Loucy (cell line): Measurements from ENCODE around the gene SDK2.
"Not testable (repeated sequence)": the region's sequence is repeated elsewhere in the genome, so short reads cannot be mapped to it uniquely, and the experiment has no call there.

ENCODE experiments used
- H2AFZ ChIP-seq: fragments of 200-600 bp; sonication (generic); 2 replicates; pipeline ENCODE4 v1.6.0; 2016; ENCODE audit warnings: antibody characterized with exemption, mild to moderate bottlenecking, low read length, moderate library complexity
- H3F3A ChIP-seq: fragments of 200-600 bp; 2 replicates; pipeline ENCODE4 v1.6.0; 2016; ENCODE audit warnings: antibody characterized with exemption, low read depth, mild to moderate bottlenecking
- H3K27me3 ChIP-seq: fragments of 200-600 bp; sonication (generic); 2 replicates; pipeline ENCODE4 v1.6.1; 2014; ENCODE audit warnings: low read length, mild to moderate bottlenecking; ENCODE audit not compliant: insufficient read depth, poor library complexity, severe bottlenecking
- H3K36me3 ChIP-seq: fragments of 200-600 bp; sonication (generic); 2 replicates; pipeline ENCODE4 v1.6.1; 2016; ENCODE audit warnings: low read length; ENCODE audit not compliant: insufficient read depth
- H3K4me1 ChIP-seq: fragments of 200-600 bp; sonication (generic); 2 replicates; pipeline ENCODE4 v1.5.1; 2014; ENCODE audit warnings: low read length, mild to moderate bottlenecking; ENCODE audit not compliant: insufficient read depth, poor library complexity, severe bottlenecking
- H3K4me2 ChIP-seq: fragments of 200-600 bp; sonication (generic); 2 replicates; pipeline ENCODE4 v1.6.0; 2014; ENCODE audit warnings: antibody characterized with exemption, low read length, low read depth, mild to moderate bottlenecking; ENCODE audit not compliant: poor library complexity, severe bottlenecking
- H3K4me3 ChIP-seq: fragments of 200-600 bp; sonication (generic); 2 replicates; pipeline ENCODE4 v1.5.1; 2014; ENCODE audit warnings: low read length, mild to moderate bottlenecking, mixed read lengths; ENCODE audit not compliant: poor library complexity, severe bottlenecking
- H3K79me2 ChIP-seq: fragments of 200-600 bp; sonication (generic); 2 replicates; pipeline ENCODE4 v1.6.1; 2014; ENCODE audit warnings: low read length; ENCODE audit not compliant: insufficient read depth
- H3K9ac ChIP-seq: fragments of 200-600 bp; sonication (generic); 2 replicates; pipeline ENCODE4 v1.6.0; 2014; ENCODE audit warnings: mild to moderate bottlenecking, low read depth, low read length, moderate library complexity; ENCODE audit not compliant: poor library complexity, severe bottlenecking
- H3K9me2 ChIP-seq: fragments of 200-600 bp; sonication (generic); replicated peaks from 2 replicates; pipeline ENCODE4 v1.6.1; 2016; ENCODE audit warnings: low read depth, low read length, mixed read lengths
- H3K9me3 ChIP-seq: fragments of 200-600 bp; sonication (generic); 2 replicates; pipeline ENCODE4 v1.6.1; 2014; ENCODE audit warnings: mild to moderate bottlenecking, antibody characterized with exemption, low read length, low read depth; ENCODE audit not compliant: insufficient read depth
- H4K20me1 ChIP-seq: fragments of 200-600 bp; sonication (generic); 2 replicates; pipeline ENCODE4 v1.6.0; 2014; ENCODE audit warnings: antibody characterized with exemption, low read length, mild to moderate bottlenecking; ENCODE audit not compliant: insufficient read depth, poor library complexity, severe bottlenecking
- EZH2phosphoT487 ChIP-seq: fragments of 200-600 bp; IDR thresholded peaks from 2 replicates; pipeline ENCODE4 v1.6.1; 2018; ENCODE audit warnings: antibody characterized with exemption, mild to moderate bottlenecking, moderate library complexity, borderline replicate concordance
- TF ChIP-seq, protein P1 (sequence below): fragments of 200-600 bp; sonication (generic); conservative IDR thresholded peaks from 2 replicates; pipeline ENCODE4 v1.5.1; 2014; ENCODE audit warnings: mild to moderate bottlenecking, antibody characterized with exemption, low read length

SDK2 gene

GRCh38 chr17:73313526-73314127, 330.6 kb downstream of the SDK2 start:
- no peak overlapping the region for H3K4me2 ChIP-seq
- no peak overlapping the region for H2AFZ ChIP-seq
- no peaks in the 10 kb centered on the region for H3K79me2 ChIP-seq
- TF ChIP-seq, protein P1, sequence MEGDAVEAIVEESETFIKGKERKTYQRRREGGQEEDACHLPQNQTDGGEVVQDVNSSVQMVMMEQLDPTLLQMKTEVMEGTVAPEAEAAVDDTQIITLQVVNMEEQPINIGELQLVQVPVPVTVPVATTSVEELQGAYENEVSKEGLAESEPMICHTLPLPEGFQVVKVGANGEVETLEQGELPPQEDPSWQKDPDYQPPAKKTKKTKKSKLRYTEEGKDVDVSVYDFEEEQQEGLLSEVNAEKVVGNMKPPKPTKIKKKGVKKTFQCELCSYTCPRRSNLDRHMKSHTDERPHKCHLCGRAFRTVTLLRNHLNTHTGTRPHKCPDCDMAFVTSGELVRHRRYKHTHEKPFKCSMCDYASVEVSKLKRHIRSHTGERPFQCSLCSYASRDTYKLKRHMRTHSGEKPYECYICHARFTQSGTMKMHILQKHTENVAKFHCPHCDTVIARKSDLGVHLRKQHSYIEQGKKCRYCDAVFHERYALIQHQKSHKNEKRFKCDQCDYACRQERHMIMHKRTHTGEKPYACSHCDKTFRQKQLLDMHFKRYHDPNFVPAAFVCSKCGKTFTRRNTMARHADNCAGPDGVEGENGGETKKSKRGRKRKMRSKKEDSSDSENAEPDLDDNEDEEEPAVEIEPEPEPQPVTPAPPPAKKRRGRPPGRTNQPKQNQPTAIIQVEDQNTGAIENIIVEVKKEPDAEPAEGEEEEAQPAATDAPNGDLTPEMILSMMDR, result no peak
- no peak for TF ChIP-seq EZH2phosphoT487
- H3F3A ChIP-seq, result no peaks in the 10 kb centered on the region
- H3K36me3 ChIP-seq, result no peaks in the 10 kb centered on the region
- H3K9ac ChIP-seq, result no peak overlapping the region
- H3K27me3 ChIP-seq, result peaks cover 28% of the 10 kb centered on the region
- no peaks in the 10 kb centered on the region for H3K9me2 ChIP-seq
- H3K4me1 ChIP-seq, result peaks cover 21% of the 10 kb centered on the region
- no peak overlapping the region for H3K4me3 ChIP-seq
- H3K9me3 ChIP-seq, result no peaks in the 10 kb centered on the region
- no peaks in the 10 kb centered on the region for H4K20me1 ChIP-seq

GRCh38 chr17:73312887-73313286, 331.4 kb downstream of the SDK2 start:
- H3K79me2 ChIP-seq, H3K9me2 ChIP-seq, H4K20me1 ChIP-seq, H3K9ac ChIP-seq, H3K9me3 ChIP-seq, H3K4me3 ChIP-seq, H3F3A ChIP-seq, H3K4me2 ChIP-seq, H3K36me3 ChIP-seq: not testable (repeated sequence)
- Histone ChIP-seq H3K27me3 (peaks cover 28% of the 10 kb centered on the region), H2AFZ (peak overlapping the region; percentile 97; the same call in 1 of the 2 replicates), H3K4me1 (peaks cover 21% of the 10 kb centered on the region)

GRCh38 chr17:73311781-73312641, 332.2 kb downstream of the SDK2 start, which contains the start of gene CDC42EP4:
CDC42EP4 (minus strand) TSS chr17:73312001; CDS start chr17:73286500, 25,501 bp downstream.
- Histone ChIP-seq H3K27me3 (peaks cover 28% of the 10 kb centered on the region), H3K9ac (peak within 1 kb of the TSS; percentile 73), H3K4me2 (peak within 1 kb of the TSS; percentile 96), H3K9me2 (no peaks in the 10 kb centered on the region), H3F3A (no peaks in the 10 kb centered on the region), H3K36me3 (no peaks in the 10 kb centered on the region), H3K4me1 (peaks cover 21% of the 10 kb centered on the region), H3K79me2 (no peaks in the 10 kb centered on the region), H3K9me3 (no peaks in the 10 kb centered on the region), H4K20me1 (no peaks in the 10 kb centered on the region), H2AFZ (peak within 1 kb of the TSS; percentile 97), H3K4me3 (peak within 1 kb of the TSS; percentile 73)
- TF ChIP-seq EZH2phosphoT487, result no peak
- TF ChIP-seq, protein P1, result no peak
